Body of pancreas (tissue), 4 donors: ENCODE measurements around the gene UBE2E2.

Experiments used
- CTCF ChIP-seq, 7 experiments: fragments of 450-650 bp in 4 of 7; fragments of 200-600 bp in 3 of 7; sonication (generic) in 3 of 7; IDR thresholded peaks; one replicate each; pipeline ENCODE4 v1.5.1; 2016 to 2019; ENCODE audit warnings: antibody characterized with exemption in 7 of 7
- POLR2A ChIP-seq, 3 donors: fragments of 450-650 bp; IDR thresholded peaks; one replicate each; pipeline ENCODE4 v1.6.1; 2016; ENCODE audit warnings: antibody characterized with exemption in 3 of 3, mild to moderate bottlenecking in 2 of 3

GRCh38 chr3:23389686-23390085 lies 186.6 kb downstream of the UBE2E2 start:
- TF ChIP-seq POLR2A (IDR thresholded peaks at IDR 0.05) (no peak), CTCF (IDR thresholded peaks at IDR 0.05) (no peak)
